GM18870 (cell line): Measurements from ENCODE around the gene HPSE2.

Source experiments
- ATAC-seq: cut with Tn5 transposase; IDR thresholded peaks from one replicate; pipeline ENCODE4 v1.9.1; 2021; ENCODE audit warnings: moderate library complexity; ENCODE audit not compliant: unreplicated experiment

The HPSE2 gene

GRCh38 chr10:98855403-98856189, 380.1 kb downstream of the HPSE2 start:
- peak; percentile 82 for ATAC-seq

GRCh38 chr10:98852686-98853085, 383.0 kb downstream of the HPSE2 start:
- no peak for ATAC-seq

GRCh38 chr10:98848361-98848760, 387.3 kb downstream of the HPSE2 start:
- ATAC-seq, result no peak

GRCh38 chr10:98846787-98847186, 388.9 kb downstream of the HPSE2 start:
- no peak for ATAC-seq

- no peak for ATAC-seq
Measured at GRCh38 chr10:98833542-98833941, 402.1 kb downstream of the HPSE2 start.

GRCh38 chr10:98832738-98833137, 402.9 kb downstream of the HPSE2 start:
- no peak for ATAC-seq

GRCh38 chr10:98832196-98832595, 403.5 kb downstream of the HPSE2 start:
- ATAC-seq, result no peak

GRCh38 chr10:98831391-98831790, 404.3 kb downstream of the HPSE2 start:
- ATAC-seq, result no peak

- no peak for ATAC-seq
Measured at GRCh38 chr10:98825741-98826140, 409.9 kb downstream of the HPSE2 start.

GRCh38 chr10:98817396-98817795, 418.3 kb downstream of the HPSE2 start:
- ATAC-seq, result no peak

- ATAC-seq, result no peak
Measured at GRCh38 chr10:98815039-98815885, 420.4 kb downstream of the HPSE2 start.

- ATAC-seq, result no peak
Measured at GRCh38 chr10:98814470-98814869, 421.2 kb downstream of the HPSE2 start.

- no peak for ATAC-seq
Measured at GRCh38 chr10:98808282-98808892, 427.3 kb downstream of the HPSE2 start.

- ATAC-seq, result no peak
Measured at GRCh38 chr10:98800263-98800662, 435.4 kb downstream of the HPSE2 start.

GRCh38 chr10:98795467-98795866, 440.2 kb downstream of the HPSE2 start:
- no peak for ATAC-seq

- ATAC-seq, result no peak
Measured at GRCh38 chr10:98790817-98791216, 444.8 kb downstream of the HPSE2 start.

GRCh38 chr10:98778277-98778759, 457.3 kb downstream of the HPSE2 start:
- ATAC-seq, result no peak

GRCh38 chr10:98758463-98758862, 477.2 kb downstream of the HPSE2 start:
- no peak for ATAC-seq

GRCh38 chr10:98748298-98748697, 487.4 kb downstream of the HPSE2 start:
- no peak for ATAC-seq

GRCh38 chr10:98745645-98746044, 490.0 kb downstream of the HPSE2 start:
- ATAC-seq, result no peak

- no peak for ATAC-seq
Measured at GRCh38 chr10:98720551-98720950, 515.1 kb downstream of the HPSE2 start.
